Measurements from ENCODE around the gene CRYGD.
"Not testable (repeated sequence)": the region's sequence is repeated elsewhere in the genome, so short reads cannot be mapped to it uniquely, and the experiment has no call there.

The CRYGD gene

GRCh38 chr2:208138334-208138733 is 14.0 kb upstream of the CRYGD start:
- not testable (repeated sequence) for H3K36me3 Mint-ChIP-seq, H3K4me3 Mint-ChIP-seq

DNA sequence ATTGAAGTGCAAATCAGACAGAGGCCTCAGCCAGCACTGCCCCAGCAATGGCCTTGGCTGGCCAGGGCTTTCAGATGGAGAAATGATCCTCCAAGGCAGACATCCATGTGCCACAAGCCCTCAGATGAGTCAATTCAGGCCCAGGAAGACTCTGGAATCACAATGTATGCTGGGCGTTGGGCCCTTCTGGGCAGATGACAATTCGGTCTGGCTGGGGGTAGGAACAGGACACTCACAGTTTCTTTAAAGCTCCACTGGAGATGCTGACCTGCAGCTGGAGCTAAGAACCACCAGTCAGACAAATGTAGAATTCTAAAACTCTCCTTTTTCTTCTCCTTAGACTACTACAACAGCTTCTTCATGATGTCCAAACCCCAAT is 12.4 kb upstream of the CRYGD start:
- Mint-ChIP-seq H3K4me1 (no peaks in the 10 kb centered on the region), H3K9me3 (no peaks in the 10 kb centered on the region), H3K27ac (peak overlapping the region; percentile 3), H3K36me3 (no peaks in the 10 kb centered on the region), H3K4me3 (no peak overlapping the region)
- DNase-seq (ENCODE audit: low spot score in 2 of 2) (no peak), ATAC-seq (no peak)

More at GRCh38 chr2:208138334-208138733, 14.0 kb upstream of the CRYGD start:
- not testable (repeated sequence) for DNase-seq (ENCODE audit: low spot score in 2 of 2); H3K4me1 Mint-ChIP-seq; ATAC-seq; H3K9me3 Mint-ChIP-seq; H3K27ac Mint-ChIP-seq

GRCh38 chr2:208135794-208136715 is 11.7 kb upstream of the CRYGD start:
- DNase-seq (ENCODE audit: low spot score in 2 of 2) = no peak
- Mint-ChIP-seq H3K4me3 (no peak overlapping the region), H3K36me3 (no peaks in the 10 kb centered on the region), H3K4me1 (no peaks in the 10 kb centered on the region), H3K9me3 (no peaks in the 10 kb centered on the region), H3K27ac (no peak overlapping the region)
- no peak for ATAC-seq

- Mint-ChIP-seq H3K36me3 (no peaks in the 10 kb centered on the region), H3K9me3 (no peaks in the 10 kb centered on the region), H3K4me1 (no peaks in the 10 kb centered on the region), H3K4me3 (no peak overlapping the region), H3K27ac (no peak overlapping the region)
- DNase-seq (ENCODE audit: low spot score in 2 of 2) = no peak
- ATAC-seq = peak; percentile 60
Measured at GRCh38 chr2:208134928-208135586, 10.7 kb upstream of the CRYGD start.

DNA sequence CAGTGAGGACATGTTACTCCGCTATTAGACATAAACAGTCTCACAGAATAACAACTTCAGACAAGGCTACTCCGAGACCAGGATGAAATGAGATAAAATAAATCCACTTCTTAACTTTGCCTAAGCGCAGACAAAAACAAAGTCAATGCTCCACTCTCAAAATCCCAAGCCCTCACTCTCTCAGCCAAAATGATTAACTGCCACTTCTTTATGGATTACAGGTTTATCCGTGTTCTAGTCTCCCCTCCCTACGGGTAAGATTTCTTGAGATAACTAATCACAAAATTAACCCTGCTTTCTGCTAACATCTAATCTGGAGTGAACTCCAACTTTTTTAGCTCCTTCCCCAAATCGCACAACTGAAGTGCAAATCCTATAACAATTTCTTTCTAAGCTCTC is 6.4 kb upstream of the CRYGD start:
- Mint-ChIP-seq H3K36me3 (no peaks in the 10 kb centered on the region), H3K27ac (no peak overlapping the region), H3K4me1 (no peaks in the 10 kb centered on the region), H3K4me3 (no peak overlapping the region), H3K9me3 (no peaks in the 10 kb centered on the region)
- DNase-seq (ENCODE audit: low spot score in 2 of 2) (no peak), ATAC-seq (no peak)

GRCh38 chr2:208129744-208130711 is 5.7 kb upstream of the CRYGD start, which contains the start of gene CRYGC:
CRYGC (minus strand) TSS chr2:208129828; CDS start chr2:208129792, 36 bp downstream.
- H3K36me3 Mint-ChIP-seq = no peaks in the 10 kb centered on the region
- no peaks in the 10 kb centered on the region for H3K9me3 Mint-ChIP-seq
- no peak within 1 kb of the TSS for H3K27ac Mint-ChIP-seq
- no peak for ATAC-seq
- no peak for DNase-seq (ENCODE audit: low spot score in 2 of 2)
- no peak within 1 kb of the TSS for H3K4me3 Mint-ChIP-seq
- H3K4me1 Mint-ChIP-seq = no peaks in the 10 kb centered on the region

- ATAC-seq (no peak), DNase-seq (ENCODE audit: low spot score in 2 of 2) (no peak)
- no peak overlapping the region for H3K4me3 Mint-ChIP-seq
- no peaks in the 10 kb centered on the region for H3K4me1 Mint-ChIP-seq
- no peaks in the 10 kb centered on the region for H3K9me3 Mint-ChIP-seq
- H3K36me3 Mint-ChIP-seq = no peaks in the 10 kb centered on the region
- no peak overlapping the region for H3K27ac Mint-ChIP-seq
Measured at GRCh38 chr2:208128136-208128535, 3.8 kb upstream of the CRYGD start.

- Mint-ChIP-seq H3K4me1 (no peaks in the 10 kb centered on the region), H3K4me3 (no peak overlapping the region), H3K27ac (no peak overlapping the region), H3K9me3 (no peaks in the 10 kb centered on the region), H3K36me3 (no peaks in the 10 kb centered on the region)
- no peak for DNase-seq (ENCODE audit: low spot score in 2 of 2)
- no peak for ATAC-seq
Measured at GRCh38 chr2:208127090-208127489, 2.8 kb upstream of the CRYGD start.

GRCh38 chr2:208125251-208125650 is 927 bp upstream of the CRYGD start:
- H3K4me1 Mint-ChIP-seq = no peaks in the 10 kb centered on the region
- H3K4me3 Mint-ChIP-seq = no peak overlapping the region
- ATAC-seq = no peak
- H3K36me3 Mint-ChIP-seq = no peaks in the 10 kb centered on the region
- no peaks in the 10 kb centered on the region for H3K9me3 Mint-ChIP-seq
- no peak overlapping the region for H3K27ac Mint-ChIP-seq
- DNase-seq (ENCODE audit: low spot score in 2 of 2) = no peak

GRCh38 chr2:208122248-208122647 is 2.1 kb downstream of the CRYGD start:
- Mint-ChIP-seq H3K4me1 (no peaks in the 10 kb centered on the region), H3K36me3 (no peaks in the 10 kb centered on the region), H3K9me3 (no peaks in the 10 kb centered on the region), H3K4me3 (no peak overlapping the region), H3K27ac (no peak overlapping the region)
- ATAC-seq (no peak), DNase-seq (ENCODE audit: low spot score in 2 of 2) (no peak)

DNA sequence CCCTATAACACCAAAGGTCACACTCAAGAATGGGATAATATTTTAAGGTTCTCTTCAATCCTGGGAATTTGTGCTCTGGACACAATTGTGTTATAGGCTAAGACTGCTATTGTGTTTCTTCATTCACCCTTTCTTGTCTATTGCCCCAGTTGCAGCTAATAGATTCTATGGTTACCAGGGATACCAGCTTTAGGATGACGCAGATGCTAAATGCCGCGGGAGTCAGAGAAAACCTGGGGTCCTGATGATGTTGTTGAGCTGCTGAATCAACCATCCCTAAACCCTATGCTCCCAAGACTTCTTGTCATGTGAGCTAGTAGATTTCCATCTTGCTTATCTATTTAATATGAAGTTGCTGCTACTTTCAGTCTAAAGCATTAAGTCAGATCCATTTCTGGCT is 5.4 kb downstream of the CRYGD start:
- Mint-ChIP-seq H3K27ac (no peak overlapping the region), H3K9me3 (no peaks in the 10 kb centered on the region), H3K4me1 (no peaks in the 10 kb centered on the region), H3K4me3 (no peak overlapping the region), H3K36me3 (no peaks in the 10 kb centered on the region)
- DNase-seq (ENCODE audit: low spot score in 2 of 2) (no peak), ATAC-seq (no peak)

DNA sequence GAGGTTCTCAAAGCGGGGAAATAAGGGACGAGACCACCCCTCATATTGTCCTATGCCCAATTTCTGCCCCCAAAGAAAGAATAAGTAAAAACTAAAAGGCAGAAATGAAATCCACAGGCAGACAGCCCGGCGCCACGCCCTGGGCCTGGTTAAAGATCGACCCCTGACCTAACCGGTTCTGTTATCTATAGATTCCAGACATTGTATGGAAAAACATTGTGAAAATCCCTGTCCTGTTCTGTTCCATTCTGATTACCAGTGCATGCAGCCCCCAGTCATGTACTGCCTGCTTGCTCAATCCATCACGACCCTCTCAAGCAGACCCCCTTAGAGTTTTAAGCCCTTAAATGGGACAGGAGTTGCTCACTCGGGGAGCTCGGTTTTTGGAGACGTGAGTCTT is 6.9 kb downstream of the CRYGD start:
- not testable (repeated sequence) for H3K4me1 Mint-ChIP-seq; DNase-seq (ENCODE audit: low spot score in 2 of 2); H3K36me3 Mint-ChIP-seq; ATAC-seq; H3K4me3 Mint-ChIP-seq; H3K9me3 Mint-ChIP-seq; H3K27ac Mint-ChIP-seq

DNA sequence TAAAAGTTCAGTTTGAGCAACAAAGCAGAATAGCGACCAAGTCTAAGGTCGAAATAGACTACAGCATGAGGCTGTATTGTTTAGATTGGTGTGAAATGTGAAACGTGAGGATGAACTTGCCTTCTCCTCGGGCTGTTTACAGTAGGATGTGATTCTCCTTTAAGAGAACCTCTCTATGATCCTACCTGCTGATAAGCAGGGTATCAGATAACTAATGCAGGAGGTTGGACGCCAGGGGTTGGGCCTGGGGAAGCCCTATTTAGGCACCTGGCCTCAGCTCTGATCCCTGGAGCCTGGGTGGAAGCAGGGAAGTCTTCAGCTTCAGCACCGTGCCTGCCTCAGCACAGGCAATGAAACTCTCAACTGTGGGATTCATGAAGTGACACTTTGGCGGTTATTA is 11.4 kb downstream of the CRYGD start:
- H3K36me3 Mint-ChIP-seq = no peaks in the 10 kb centered on the region
- H3K4me3 Mint-ChIP-seq = no peak overlapping the region
- DNase-seq (ENCODE audit: low spot score in 2 of 2) = no peak
- H3K27ac Mint-ChIP-seq = no peak overlapping the region
- ATAC-seq = no peak
- no peaks in the 10 kb centered on the region for H3K9me3 Mint-ChIP-seq
- no peaks in the 10 kb centered on the region for H3K4me1 Mint-ChIP-seq

- DNase-seq (ENCODE audit: low spot score in 2 of 2); H3K36me3 Mint-ChIP-seq; H3K9me3 Mint-ChIP-seq; H3K4me3 Mint-ChIP-seq; H3K27ac Mint-ChIP-seq; H3K4me1 Mint-ChIP-seq: not testable (repeated sequence)
- peak; percentile 32 for ATAC-seq
Measured at GRCh38 chr2:208112273-208112745, 12.0 kb downstream of the CRYGD start.

DNA sequence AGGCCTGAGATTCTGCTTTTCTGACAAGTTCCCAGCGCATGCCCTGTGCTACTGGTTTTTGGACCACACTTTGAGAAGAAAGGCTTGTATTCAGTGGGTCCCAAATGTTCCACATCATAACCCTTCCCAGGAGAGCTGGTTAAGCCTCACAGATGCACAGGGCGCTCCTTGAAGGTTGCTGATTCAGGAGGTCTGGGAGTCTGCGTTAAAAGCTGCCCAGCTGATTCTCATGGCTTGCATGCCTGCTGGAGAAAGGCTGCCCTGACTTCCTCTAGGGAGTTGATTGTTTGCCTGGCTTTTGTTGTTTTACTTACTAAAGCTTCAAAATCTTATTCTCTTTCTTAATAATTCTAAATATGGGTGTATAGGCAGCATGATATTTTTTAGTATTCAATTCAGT is 20.7 kb downstream of the CRYGD start:
- Mint-ChIP-seq H3K27ac (no peak overlapping the region), H3K9me3 (no peaks in the 10 kb centered on the region), H3K4me1 (no peaks in the 10 kb centered on the region), H3K4me3 (no peak overlapping the region), H3K36me3 (no peaks in the 10 kb centered on the region)
- no peak for ATAC-seq
- no peak for DNase-seq (ENCODE audit: low spot score in 2 of 2)

All from stimulated activated effector memory CD8-positive, alpha-beta T cell treated with anti-CD3 and anti-CD28 coated beads, Interleukin-12 subunit alpha, Interleukin-12 subunit beta, amount 100 ng/mL, for 72 hours (primary cell).